Adrenal gland (tissue), 5 donors: ENCODE results near the gene EFNA4.

Source experiments
- CTCF ChIP-seq, 6 experiments: fragments of 450-650 bp in 4 of 6; fragments of 200-600 bp in 2 of 6; sonication (generic) in 1 of 6; IDR thresholded peaks; 1 replicate in 5 of 6; 2 replicates in 1 of 6; pipeline versions ENCODE4 v1.5.1 to v1.8.0; 2016 to 2021; ENCODE audit warnings: antibody characterized with exemption in 6 of 6, mild to moderate bottlenecking in 2 of 6, moderate library complexity in 1 of 6
- POLR2A ChIP-seq, 2 donors: fragments of 450-650 bp; IDR thresholded peaks; one replicate each; pipeline ENCODE4 v1.6.1; 2017; ENCODE audit warnings: antibody characterized with exemption in 2 of 2, mild to moderate bottlenecking in 2 of 2, moderate library complexity in 1 of 2
- donor health status: DM: no; HTN: no; CAD: no.

- TF ChIP-seq POLR2A (IDR thresholded peaks at IDR 0.05) (no peak), CTCF (IDR thresholded peaks at IDR 0.05) (no peak)
These were observed 16.2 kb downstream of the EFNA4 start for GRCh38 chr1:155079487-155080311.
